NK-92 (cell line): ENCODE results near the gene BTF3L4.
"Not testable (repeated sequence)": the region's sequence is repeated elsewhere in the genome, so short reads cannot be mapped to it uniquely, and the experiment has no call there.

Experiments
- DNase-seq: peaks from one replicate; lab custom pipeline; 2025; ENCODE audit not compliant: unreplicated experiment; lab: John Stamatoyannopoulos, UW

Gene BTF3L4

GRCh38 chr1:52055066-52055865 lies 829 bp upstream of the BTF3L4 start, which contains the start of gene TXNDC12:
TSS of gene TXNDC12 (minus strand) at chr1:52055191. CDS start at chr1:52055096, 95 bp downstream.
- DNase-seq = no peak

- no peak for DNase-seq
These were observed 281 bp upstream of the BTF3L4 start for GRCh38 chr1:52055866-52056162.

- DNase-seq = no peak
These were observed 789 bp downstream of the BTF3L4 start for GRCh38 chr1:52056937-52057231.

- DNase-seq = no peak
These were observed 1.2 kb downstream of the BTF3L4 start for GRCh38 chr1:52057255-52057654.

GRCh38 chr1:52057876-52058415 lies 1.9 kb downstream of the BTF3L4 start:
- no peak for DNase-seq

GRCh38 chr1:52059321-52059720 lies 3.2 kb downstream of the BTF3L4 start:
- no peak for DNase-seq

GRCh38 chr1:52059888-52060287 lies 3.8 kb downstream of the BTF3L4 start:
- DNase-seq = no peak

GRCh38 chr1:52060822-52061221 lies 4.7 kb downstream of the BTF3L4 start:
- no peak for DNase-seq

- DNase-seq = no peak
These were observed 7.1 kb downstream of the BTF3L4 start for GRCh38 chr1:52063192-52063591.

- DNase-seq = no peak
These were observed 14.6 kb downstream of the BTF3L4 start for GRCh38 chr1:52070704-52071103.

DNA sequence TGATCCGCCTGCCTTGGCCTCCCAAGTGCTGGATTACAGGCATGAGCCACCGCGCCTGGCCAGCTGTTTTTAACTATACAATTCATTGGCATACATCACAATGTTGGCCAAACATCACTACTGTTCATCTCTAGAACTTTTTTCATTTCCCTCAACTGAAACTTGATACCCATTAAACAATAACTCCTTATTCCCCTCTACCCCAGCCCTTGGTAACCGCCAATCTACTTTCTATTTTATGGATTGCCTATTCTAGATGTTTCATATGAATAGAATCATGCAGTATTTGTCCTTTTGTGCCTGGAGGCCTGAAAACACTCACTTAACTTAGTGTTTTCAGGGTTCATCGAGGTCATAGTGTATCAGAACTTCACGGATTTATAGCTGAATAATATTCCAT lies 16.2 kb downstream of the BTF3L4 start:
- DNase-seq = no peak

- not testable (repeated sequence) for DNase-seq
These were observed 21.2 kb downstream of the BTF3L4 start for GRCh38 chr1:52077277-52077676.

DNA sequence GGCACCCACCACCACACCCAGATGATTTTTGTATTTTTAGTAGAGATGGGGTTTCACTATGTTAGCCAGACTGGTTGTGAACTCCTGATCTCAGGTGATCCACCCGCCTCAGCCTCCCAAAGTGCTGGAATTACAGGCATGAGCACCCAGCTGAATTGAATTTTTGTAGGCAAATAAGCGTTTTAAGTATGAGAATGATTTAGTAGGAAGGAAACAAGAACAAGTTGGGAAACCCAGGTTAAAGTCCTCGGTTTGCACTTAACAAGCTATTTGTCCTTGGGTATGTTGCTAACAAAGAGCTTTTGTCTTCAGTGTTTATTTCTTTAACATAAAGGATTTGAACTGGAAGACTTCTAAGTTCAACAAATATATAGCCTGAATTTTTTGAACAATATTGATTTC lies 23.9 kb downstream of the BTF3L4 start:
- DNase-seq = no peak

GRCh38 chr1:52087892-52088291 lies 31.8 kb downstream of the BTF3L4 start:
- DNase-seq = not testable (repeated sequence)

GRCh38 chr1:52094300-52094699 lies 38.2 kb downstream of the BTF3L4 start:
- DNase-seq = not testable (repeated sequence)

- DNase-seq = no peak
These were observed 40.1 kb downstream of the BTF3L4 start for GRCh38 chr1:52096216-52096615.

DNA sequence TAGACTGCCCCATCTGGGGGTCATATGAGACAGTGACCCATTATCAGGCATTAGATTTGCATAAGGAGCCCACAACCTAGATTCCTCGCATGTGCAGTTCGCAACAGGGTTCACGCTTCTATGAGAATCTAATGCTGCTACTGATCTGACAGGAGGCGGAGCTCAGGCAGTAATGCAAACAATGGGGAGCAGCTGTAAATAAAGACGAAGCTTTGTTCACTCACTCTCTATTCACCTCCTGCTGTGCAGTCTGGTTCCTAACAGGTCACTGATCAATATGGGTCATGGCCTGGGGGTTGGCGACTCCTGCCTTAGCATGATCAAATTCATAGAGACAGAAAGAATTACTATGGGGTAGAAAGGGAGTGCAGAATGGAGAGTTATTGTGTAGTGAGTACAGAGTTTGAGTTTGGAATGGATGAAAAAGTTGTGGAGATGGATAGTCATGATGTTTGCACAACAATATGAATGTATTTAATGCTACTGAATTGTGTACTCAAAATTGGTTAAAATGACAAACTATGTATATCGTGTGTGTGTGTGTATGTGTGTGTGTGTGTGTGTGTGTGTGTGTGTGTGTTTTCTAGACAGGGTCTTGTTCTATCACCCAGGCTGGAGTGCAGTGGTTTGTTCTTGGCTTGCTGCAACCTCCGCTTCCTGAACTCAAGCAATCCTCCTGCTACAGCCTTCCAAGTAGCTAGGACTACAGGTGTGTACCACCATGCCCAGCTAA lies 42.2 kb downstream of the BTF3L4 start:
- no peak for DNase-seq

DNA sequence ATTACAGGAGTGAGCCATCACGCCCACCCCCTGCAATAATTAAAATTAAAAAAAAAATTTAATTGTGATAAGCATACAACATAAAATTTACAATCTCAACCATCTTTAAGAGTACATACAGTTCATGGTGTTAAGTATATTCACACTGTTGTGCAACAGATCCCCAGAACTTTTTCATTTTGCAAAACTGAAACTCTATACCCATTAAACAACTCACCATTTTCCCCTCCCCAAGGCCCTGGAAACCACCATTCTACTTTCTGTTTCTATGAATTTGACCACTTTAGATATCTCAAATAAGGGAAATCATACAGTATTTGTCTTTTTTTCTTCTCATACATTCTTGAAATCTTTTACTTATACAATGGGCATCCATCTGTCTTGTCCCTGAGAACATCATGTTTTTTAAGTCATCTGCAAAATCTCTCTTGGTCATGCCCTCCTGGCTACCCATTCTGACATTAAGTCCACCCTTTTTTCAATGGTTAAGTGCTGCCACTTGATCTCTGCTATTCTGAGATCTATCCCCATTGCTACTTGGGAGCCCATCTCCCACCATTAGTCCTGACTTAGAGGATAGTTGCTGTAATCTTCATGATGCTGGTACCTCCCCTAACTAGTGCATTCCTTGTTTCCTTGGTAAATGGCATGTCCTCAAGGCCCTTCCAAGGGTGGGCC lies 46.4 kb downstream of the BTF3L4 start:
- no peak for DNase-seq

DNA sequence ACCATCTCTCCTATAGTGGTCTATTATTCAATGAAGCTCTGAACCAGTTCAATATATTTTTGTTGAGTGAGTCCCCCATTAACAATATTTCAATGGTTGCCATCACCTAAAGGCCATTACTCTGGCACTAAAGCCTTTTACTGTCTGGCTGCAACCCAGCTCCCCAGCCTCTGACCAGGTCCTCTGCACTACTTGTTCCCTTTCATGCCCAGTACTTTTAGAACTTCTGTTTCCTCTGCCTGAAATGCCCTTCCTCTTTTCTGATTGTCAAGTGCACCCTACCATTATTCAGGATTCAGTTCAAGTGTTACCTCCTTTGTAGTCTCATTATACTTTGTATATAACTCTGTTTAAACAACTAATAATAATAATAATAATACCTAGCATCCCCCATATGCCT lies 55.4 kb downstream of the BTF3L4 start:
- no peak for DNase-seq

GRCh38 chr1:52112489-52112888 lies 56.4 kb downstream of the BTF3L4 start:
- no peak for DNase-seq

DNA sequence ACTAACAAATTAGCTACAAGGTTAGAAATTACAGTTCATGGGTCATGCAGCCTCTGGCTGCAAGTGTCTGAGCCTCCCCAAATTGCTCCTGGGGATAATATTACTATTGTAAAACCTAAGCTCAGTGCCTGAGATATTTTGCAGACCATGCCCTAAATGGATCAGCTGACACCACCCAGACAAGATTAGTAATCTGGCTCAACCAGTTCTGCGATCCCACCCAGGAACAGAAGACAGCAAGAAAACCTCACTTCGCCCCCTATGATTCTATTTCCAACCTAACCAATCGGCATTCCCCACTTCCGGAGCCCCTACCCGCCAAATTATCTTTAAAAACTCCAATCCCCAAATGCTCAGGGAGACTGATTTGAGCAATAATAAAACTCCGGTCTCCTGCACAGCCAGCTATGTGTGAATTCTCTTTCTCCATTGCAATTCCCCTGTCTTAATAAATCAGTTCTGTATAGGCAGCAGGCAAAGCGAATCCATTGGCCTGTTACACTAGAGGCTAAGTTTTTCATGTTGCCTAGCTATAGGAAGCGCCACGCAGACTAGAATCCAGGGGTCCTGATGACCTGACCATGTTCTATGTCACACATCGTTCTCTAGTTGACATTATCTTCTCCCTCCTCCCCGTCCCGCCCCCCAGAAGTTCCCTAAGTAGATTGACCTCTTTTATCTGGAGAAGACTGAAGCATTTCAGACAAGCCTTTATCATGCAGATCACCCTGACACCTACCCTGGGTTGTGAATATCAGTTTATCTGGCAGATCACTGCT lies 63.4 kb downstream of the BTF3L4 start:
- no peak for DNase-seq
